Measurements from ENCODE around the gene AMBN. TPM values are rescaled to one million over a fixed set of nuclear protein-coding genes. Genes with fewer than 3 reads are reported as not detected.

AMBN gene, protein sequence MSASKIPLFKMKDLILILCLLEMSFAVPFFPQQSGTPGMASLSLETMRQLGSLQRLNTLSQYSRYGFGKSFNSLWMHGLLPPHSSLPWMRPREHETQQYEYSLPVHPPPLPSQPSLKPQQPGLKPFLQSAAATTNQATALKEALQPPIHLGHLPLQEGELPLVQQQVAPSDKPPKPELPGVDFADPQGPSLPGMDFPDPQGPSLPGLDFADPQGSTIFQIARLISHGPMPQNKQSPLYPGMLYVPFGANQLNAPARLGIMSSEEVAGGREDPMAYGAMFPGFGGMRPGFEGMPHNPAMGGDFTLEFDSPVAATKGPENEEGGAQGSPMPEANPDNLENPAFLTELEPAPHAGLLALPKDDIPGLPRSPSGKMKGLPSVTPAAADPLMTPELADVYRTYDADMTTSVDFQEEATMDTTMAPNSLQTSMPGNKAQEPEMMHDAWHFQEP
- total RNA-seq = not detected

DNA sequence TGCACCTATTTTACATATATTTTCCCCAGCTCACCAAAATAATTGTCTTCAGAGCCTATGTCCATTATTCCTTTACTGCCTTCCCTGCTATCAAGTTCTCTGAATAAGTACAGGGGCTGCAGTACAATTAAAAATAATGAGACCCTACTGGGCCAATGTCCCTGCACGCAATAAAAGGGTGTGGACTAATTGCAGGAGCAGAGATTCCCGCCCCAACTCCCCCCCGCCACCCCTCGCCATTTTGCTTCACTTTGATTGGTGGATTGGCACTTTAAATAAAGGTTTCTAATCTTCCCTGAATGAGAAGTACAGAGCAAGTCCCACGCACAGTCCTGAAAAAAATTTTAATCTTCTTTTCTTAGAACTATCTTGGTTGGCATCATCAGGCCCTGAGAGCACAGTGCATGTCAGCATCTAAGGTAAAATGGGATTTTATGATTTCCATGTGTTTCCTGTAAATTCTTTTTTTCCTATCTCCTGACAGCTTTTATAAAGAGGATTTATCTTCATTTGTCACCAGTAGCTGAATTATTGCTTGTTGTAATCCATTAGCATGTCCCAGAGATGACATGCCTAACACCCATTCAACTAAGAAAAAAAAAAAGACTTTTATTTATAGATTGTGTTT, at the start of gene AMBN:
Gene AMBN (plus strand): TSS at position 302 of the 628 bp plus-strand sequence. CDS start 103 bp downstream, at position 405.
- H3K27ac Mint-ChIP-seq = no peak within 1 kb of the TSS
- no peaks in the 10 kb centered on the region for H3K36me3 Mint-ChIP-seq
- DNase-seq (ENCODE audit: low spot score) (no peak), ATAC-seq (no peak)
- no peaks in the 10 kb centered on the region for H3K4me1 Mint-ChIP-seq (ENCODE audit: low read depth in 2 of 2)
- H3K27me3 Mint-ChIP-seq = peaks cover 4 to 12% of the 10 kb centered on the region in 2 donors
- H3K9me3 Mint-ChIP-seq = no peaks in the 10 kb centered on the region
- no peak within 1 kb of the TSS for H3K4me3 Mint-ChIP-seq

GRCh38 chr4:70544279-70544868, 47.7 kb upstream of the AMBN start:
- peaks cover 7 to 23% of the 10 kb centered on the region in 2 donors for H3K27me3 Mint-ChIP-seq
- no peak for ATAC-seq
- H3K36me3 Mint-ChIP-seq = no peaks in the 10 kb centered on the region
- H3K27ac Mint-ChIP-seq = no peak overlapping the region
- no peak for DNase-seq (ENCODE audit: low spot score)
- no peak overlapping the region for H3K4me3 Mint-ChIP-seq
- no peaks in the 10 kb centered on the region for H3K4me1 Mint-ChIP-seq (ENCODE audit: low read depth in 2 of 2)
- H3K9me3 Mint-ChIP-seq = no peaks in the 10 kb centered on the region

DNA sequence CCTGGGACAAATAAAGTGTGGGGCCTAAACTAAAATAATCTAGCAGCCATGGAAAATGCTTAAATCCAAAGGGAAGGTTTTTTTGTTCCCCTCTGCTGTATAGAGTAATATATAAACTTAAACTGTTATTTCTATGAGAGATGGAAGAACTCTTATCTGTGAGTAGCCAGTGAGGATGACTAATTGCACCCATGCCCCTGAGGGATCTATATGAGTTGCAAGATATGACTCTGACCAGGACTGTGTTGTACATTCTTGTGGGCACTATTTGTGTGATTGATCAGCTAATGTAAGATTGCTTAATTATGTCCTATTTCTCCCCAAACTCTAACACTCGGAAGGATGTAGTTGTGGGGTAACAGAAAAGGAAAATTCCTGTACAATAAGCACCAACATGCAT, 35.2 kb upstream of the AMBN start:
- H3K4me1 Mint-ChIP-seq (ENCODE audit: low read depth in 2 of 2) = peaks cover 0 to 3% of the 10 kb centered on the region in 2 donors
- H3K36me3 Mint-ChIP-seq = no peaks in the 10 kb centered on the region
- DNase-seq (ENCODE audit: low spot score) = no peak
- H3K27me3 Mint-ChIP-seq = peaks cover 0 to 19% of the 10 kb centered on the region in 2 donors
- H3K27ac Mint-ChIP-seq = no peak overlapping the region
- no peak overlapping the region for H3K4me3 Mint-ChIP-seq
- peaks cover 2% of the 10 kb centered on the region for H3K9me3 Mint-ChIP-seq
- ATAC-seq = no peak

- no peak for ATAC-seq
- DNase-seq (ENCODE audit: low spot score) = no peak
Observed at GRCh38 chr4:70559211-70559830, 32.7 kb upstream of the AMBN start.

GRCh38 chr4:70559924-70560323, 32.1 kb upstream of the AMBN start:
- no peak overlapping the region for H3K4me3 Mint-ChIP-seq
- DNase-seq (ENCODE audit: low spot score) = no peak
- H3K27me3 Mint-ChIP-seq = no peaks in the 10 kb centered on the region
- no peak overlapping the region for H3K27ac Mint-ChIP-seq
- no peaks in the 10 kb centered on the region for H3K36me3 Mint-ChIP-seq
- ATAC-seq = no peak
- H3K4me1 Mint-ChIP-seq (ENCODE audit: low read depth in 2 of 2) = peaks cover 0 to 3% of the 10 kb centered on the region in 2 donors
- H3K9me3 Mint-ChIP-seq = no peaks in the 10 kb centered on the region

More at GRCh38 chr4:70559211-70559830, 32.7 kb upstream of the AMBN start:
- H3K27me3 Mint-ChIP-seq = peaks cover 0 to 1% of the 10 kb centered on the region in 2 donors
- no peaks in the 10 kb centered on the region for H3K36me3 Mint-ChIP-seq
- H3K9me3 Mint-ChIP-seq = no peaks in the 10 kb centered on the region
- no peak overlapping the region for H3K27ac Mint-ChIP-seq
- H3K4me3 Mint-ChIP-seq = no peak overlapping the region
- H3K4me1 Mint-ChIP-seq (ENCODE audit: low read depth in 2 of 2) = peaks cover 0 to 3% of the 10 kb centered on the region in 2 donors

- Mint-ChIP-seq H3K4me3 (no peak overlapping the region), H3K36me3 (no peaks in the 10 kb centered on the region), H3K27me3 (peaks cover under 1 to 3% of the 10 kb centered on the region in 2 donors), H3K4me1 (ENCODE audit: low read depth in 2 of 2) (no peaks in the 10 kb centered on the region), H3K27ac (no peak overlapping the region), H3K9me3 (no peaks in the 10 kb centered on the region)
- ATAC-seq (no peak), DNase-seq (ENCODE audit: low spot score) (no peak)
Observed at GRCh38 chr4:70564033-70564432, 28.0 kb upstream of the AMBN start.

GRCh38 chr4:70570796-70571195, 21.3 kb upstream of the AMBN start:
- H3K27ac Mint-ChIP-seq = no peak overlapping the region

DNA sequence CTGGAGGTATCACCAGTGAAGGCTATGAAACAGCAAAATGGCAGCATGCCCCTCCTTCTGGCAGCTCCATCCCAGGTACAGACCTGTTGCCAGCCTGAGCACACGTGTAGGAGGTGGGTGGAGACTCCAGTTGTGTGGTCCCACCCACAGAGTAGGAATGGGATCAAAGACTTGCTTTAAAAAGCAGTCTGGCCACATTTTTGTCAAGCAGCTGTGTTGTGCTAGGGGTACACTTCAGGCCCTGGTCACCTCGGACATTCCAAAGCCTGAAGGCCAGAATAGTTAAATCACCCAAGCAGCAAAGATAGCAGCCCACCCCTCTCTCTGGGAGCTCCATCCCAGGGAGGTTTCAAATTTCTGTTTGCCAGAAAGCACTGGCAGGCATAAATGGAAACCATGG, 20.3 kb upstream of the AMBN start:
- Mint-ChIP-seq H3K9me3 (no peaks in the 10 kb centered on the region), H3K36me3 (no peaks in the 10 kb centered on the region), H3K27me3 (peaks cover 6 to 19% of the 10 kb centered on the region in 2 donors), H3K4me1 (ENCODE audit: low read depth in 2 of 2) (no peaks in the 10 kb centered on the region), H3K4me3 (no peak overlapping the region), H3K27ac (no peak overlapping the region)
- no peak for ATAC-seq
- DNase-seq (ENCODE audit: low spot score) = no peak

More at GRCh38 chr4:70570796-70571195, 21.3 kb upstream of the AMBN start:
- H3K27me3 Mint-ChIP-seq = peaks cover 6 to 19% of the 10 kb centered on the region in 2 donors
- ATAC-seq (no peak), DNase-seq (ENCODE audit: low spot score) (no peak)
- no peaks in the 10 kb centered on the region for H3K4me1 Mint-ChIP-seq (ENCODE audit: low read depth in 2 of 2)
- no peaks in the 10 kb centered on the region for H3K36me3 Mint-ChIP-seq
- no peak overlapping the region for H3K4me3 Mint-ChIP-seq
- H3K9me3 Mint-ChIP-seq = no peaks in the 10 kb centered on the region

- DNase-seq (ENCODE audit: low spot score) (no peak), ATAC-seq (no peak)
- no peak overlapping the region for H3K27ac Mint-ChIP-seq
- H3K27me3 Mint-ChIP-seq = peaks cover 2 to 14% of the 10 kb centered on the region in 2 donors
- H3K4me1 Mint-ChIP-seq (ENCODE audit: low read depth in 2 of 2) = no peaks in the 10 kb centered on the region
- no peaks in the 10 kb centered on the region for H3K36me3 Mint-ChIP-seq
- no peaks in the 10 kb centered on the region for H3K9me3 Mint-ChIP-seq
- H3K4me3 Mint-ChIP-seq = no peak overlapping the region
Observed at GRCh38 chr4:70575964-70576363, 16.1 kb upstream of the AMBN start.

DNA sequence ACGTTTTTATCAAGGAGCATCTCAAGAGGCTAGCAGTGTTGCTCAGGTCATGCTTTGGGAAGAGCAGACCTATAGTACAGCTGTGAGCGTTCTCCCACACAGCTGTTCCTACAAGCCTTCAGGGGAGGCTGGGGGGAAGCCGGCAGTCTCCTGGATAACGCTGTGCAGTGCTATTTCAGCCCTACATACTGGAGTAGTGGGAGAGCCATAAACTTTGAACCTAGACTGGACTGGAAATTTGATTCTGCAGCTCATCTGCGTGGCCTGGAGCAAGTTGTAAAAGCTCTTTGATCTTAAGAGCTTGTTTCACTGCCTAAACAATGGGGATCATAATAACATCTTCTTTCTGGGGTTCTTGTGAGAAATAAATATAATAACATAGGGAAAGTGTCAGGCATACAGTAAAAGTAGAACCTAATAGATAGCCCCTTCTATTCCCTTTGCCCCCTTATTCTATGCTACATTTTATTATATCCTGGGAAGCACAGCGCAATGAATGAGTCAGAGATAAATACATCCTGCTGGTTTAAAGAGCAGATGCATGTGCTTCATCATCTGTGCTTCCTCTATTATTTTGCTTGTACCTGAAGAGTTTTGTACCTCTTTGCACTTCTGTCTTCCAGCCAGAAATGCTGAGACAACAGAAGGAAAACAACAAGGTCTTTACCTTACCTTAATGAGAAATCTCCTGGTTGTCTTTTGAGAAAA, 14.7 kb upstream of the AMBN start:
- no peak for DNase-seq (ENCODE audit: low spot score)
- Mint-ChIP-seq H3K9me3 (no peaks in the 10 kb centered on the region), H3K4me1 (ENCODE audit: low read depth in 2 of 2) (no peaks in the 10 kb centered on the region), H3K27me3 (peaks cover 2 to 14% of the 10 kb centered on the region in 2 donors), H3K36me3 (no peaks in the 10 kb centered on the region), H3K27ac (no peak overlapping the region), H3K4me3 (no peak overlapping the region)
- no peak for ATAC-seq

- DNase-seq (ENCODE audit: low spot score) (no peak), ATAC-seq (no peak)
- Mint-ChIP-seq H3K9me3 (no peaks in the 10 kb centered on the region), H3K27me3 (peaks cover 5 to 25% of the 10 kb centered on the region in 2 donors), H3K4me3 (no peak overlapping the region), H3K27ac (no peak overlapping the region), H3K4me1 (ENCODE audit: low read depth in 2 of 2) (no peaks in the 10 kb centered on the region), H3K36me3 (no peaks in the 10 kb centered on the region)
Observed at GRCh38 chr4:70581980-70582379, 10.1 kb upstream of the AMBN start.

DNA sequence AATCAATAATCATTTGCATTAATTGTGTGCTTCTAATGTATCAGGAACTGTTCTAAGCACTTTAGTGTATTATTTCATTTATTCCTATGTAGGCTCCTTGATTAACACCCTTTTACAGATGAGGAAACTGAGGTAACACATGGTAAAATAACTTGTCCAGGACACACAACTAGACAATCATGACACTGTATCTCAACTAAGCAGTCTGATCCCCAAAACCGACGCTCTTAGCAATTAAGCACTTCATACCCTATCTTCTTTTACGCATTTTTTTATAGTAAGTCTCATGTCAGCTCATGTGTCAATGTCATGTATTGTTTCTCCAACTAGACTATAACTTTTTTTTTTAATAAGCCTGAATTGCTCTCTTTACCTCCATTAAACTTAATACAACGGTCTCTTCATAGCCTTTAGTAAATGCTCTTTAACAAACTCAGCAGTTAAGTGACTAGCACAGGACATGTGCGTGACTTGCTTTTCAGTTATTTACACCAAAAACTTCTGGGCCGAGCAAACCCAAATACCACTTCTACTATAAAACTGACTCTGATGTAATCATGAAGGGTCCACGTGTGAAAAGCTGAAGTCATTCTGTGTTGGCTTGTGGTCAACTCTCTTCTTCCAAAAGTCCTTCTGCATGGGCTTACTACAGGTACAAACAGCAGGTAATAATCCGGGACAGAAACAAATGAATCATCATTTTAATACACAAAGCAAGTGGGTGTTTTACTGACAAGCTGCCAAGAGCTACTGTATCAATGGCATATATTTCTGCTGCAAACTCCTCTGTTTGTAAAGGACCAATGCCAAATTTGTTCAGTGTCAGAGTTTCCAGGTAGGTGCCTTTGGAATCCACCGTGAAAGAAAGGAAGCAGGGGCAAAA, 7.9 kb upstream of the AMBN start:
- ATAC-seq = no peak
- Mint-ChIP-seq H3K36me3 (no peaks in the 10 kb centered on the region), H3K4me3 (no peak overlapping the region), H3K9me3 (no peaks in the 10 kb centered on the region), H3K27ac (no peak overlapping the region), H3K27me3 (peaks cover 5 to 25% of the 10 kb centered on the region in 2 donors), H3K4me1 (ENCODE audit: low read depth in 2 of 2) (no peaks in the 10 kb centered on the region)
- DNase-seq (ENCODE audit: low spot score) = no peak

Data from natural killer cell treated with Interleukin-12 subunit alpha and Interleukin-12 subunit beta and Interleukin-15 and Interleukin-18, amount 100 ng/mL, for 72 hours (primary cell).